ENCODE results near the gene CPSF2.
A peak's percentile ranks its signal among the peaks of the same experiment; 100 is the strongest.
"Not testable (repeated sequence)": the region's sequence is repeated elsewhere in the genome, so short reads cannot be mapped to it uniquely, and the experiment has no call there.

Gene CPSF2

GRCh38 chr14:92160619-92161018 is 38.9 kb downstream of the CPSF2 start:
- DNase-seq = peak; percentile 77

GRCh38 chr14:92161521-92161920 is 39.8 kb downstream of the CPSF2 start:
- DNase-seq = no peak

GRCh38 chr14:92164958-92165357 is 43.2 kb downstream of the CPSF2 start:
- DNase-seq = peak; percentile 13

- DNase-seq = peak; percentile 33
Measured at GRCh38 chr14:92173668-92174067, 51.9 kb downstream of the CPSF2 start.

DNA sequence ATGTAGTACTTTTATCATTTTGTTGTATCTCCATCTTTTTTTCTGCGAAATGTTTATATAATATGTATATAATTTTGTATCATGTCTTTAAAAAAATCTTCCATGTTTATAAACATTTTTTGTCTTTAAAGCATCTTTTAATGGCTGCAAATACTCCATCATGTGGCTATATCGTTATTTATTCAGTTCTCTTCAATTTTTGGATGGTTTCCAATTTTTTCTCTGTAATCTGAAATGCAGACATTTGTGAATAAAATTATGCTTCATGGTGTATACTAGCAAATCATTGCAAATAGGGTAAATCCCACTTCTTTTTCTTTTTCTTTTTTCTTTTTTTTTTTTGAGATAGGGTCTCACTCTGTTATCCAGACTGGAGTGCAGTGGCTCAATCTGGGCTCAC is 54.0 kb downstream of the CPSF2 start:
- no peak for DNase-seq

GRCh38 chr14:92176476-92176875 is 54.7 kb downstream of the CPSF2 start:
- no peak for DNase-seq

DNA sequence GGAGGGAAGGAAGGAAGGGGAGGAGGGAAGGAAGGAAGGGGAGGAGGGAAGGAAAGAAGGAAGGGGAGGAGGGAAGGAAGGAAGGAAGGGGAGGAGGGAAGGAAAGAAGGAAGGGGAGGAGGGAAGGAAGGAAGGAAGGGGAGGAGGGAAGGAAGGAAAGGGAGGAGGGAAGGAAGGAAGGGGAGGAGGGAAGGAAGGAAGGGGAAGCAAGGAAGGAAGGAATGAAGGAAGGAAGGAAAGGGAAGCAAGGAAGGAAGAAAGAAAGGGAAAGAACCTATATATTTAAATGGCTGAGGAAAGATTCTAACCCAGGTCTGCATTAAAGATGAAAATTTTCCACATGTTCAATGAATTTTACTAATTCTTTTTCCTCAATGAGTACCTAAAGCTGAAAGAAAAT is 57.4 kb downstream of the CPSF2 start:
- DNase-seq = not testable (repeated sequence)

GRCh38 chr14:92185559-92185958 is 63.8 kb downstream of the CPSF2 start:
- no peak for DNase-seq

DNA sequence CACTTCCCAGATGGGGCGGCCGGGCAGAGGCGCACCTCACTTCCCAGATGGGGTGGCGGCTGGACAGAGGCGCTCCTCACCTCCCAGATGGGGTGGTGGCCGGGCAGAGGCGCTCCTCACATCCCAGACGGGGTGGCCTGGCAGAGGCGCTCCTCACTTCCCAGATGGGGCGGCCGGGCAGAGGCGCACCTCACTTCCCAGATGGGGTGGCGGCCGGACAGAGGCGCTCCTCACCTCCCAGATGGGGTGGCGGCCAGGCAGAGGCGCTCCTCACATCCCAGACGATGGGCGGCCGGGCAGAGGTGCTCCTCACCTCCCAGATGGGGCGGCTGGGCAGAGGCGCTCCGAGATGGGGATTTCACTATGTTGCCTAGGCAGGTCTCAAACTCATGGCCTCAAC is 65.8 kb downstream of the CPSF2 start:
- DNase-seq = not testable (repeated sequence)

DNA sequence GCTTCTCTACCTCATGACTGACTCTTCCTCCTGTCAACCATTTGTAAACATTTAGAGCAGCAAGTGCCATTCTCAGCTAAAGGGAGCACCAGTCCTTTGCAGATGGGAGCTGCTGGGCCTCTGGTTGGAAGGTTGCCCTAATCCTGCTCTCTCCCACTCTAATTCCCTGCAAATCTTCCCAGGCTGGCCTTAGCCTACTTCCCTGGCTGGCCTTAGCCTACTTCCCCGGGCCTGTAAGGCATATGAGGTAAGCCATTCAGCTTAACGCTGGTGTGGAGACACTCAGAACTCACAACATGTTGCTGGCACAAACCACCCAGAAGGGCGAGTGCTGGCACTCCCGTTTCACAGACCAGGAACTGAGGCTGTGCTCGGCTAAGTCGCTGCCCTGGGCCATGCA is 69.0 kb downstream of the CPSF2 start:
- DNase-seq = no peak

DNA sequence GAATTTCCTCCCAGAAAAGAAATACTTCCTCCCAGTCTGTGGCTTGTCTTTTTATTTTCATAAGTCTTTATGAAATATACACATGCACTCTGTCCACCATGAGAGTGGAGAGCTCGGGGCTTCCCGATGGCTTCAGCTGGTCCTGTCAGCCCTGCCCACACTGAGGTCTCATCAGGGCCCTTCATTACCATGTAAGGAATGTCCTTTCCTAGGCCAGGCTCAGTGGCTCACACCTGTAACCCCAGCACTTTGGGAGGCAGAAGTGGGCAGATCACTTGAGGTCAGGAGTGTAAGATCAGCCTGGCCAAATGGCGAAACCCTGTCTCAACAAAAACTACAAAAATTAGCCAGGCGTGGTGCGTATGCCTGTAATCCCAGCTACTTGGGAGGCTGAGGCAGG is 77.0 kb downstream of the CPSF2 start:
- DNase-seq = no peak

DNA sequence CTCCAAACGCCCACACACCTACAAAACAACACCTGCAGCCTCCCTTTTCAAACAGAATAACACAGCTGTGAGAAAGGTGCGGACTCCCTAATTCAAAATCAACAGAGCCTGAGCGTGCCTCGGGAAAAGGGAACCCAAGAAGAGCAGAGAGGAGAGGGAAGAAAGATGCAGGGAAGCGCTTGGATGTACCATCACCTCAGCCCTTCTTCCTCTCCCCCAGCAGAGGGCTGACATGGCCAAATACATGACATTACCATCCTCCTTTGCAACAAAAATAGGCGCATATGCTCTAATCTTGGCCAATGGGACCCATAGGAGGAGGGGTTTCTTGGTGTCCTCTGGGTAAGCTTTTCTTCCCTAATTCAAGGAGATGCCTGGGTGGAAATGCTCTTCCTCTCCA is 78.0 kb downstream of the CPSF2 start:
- no peak for DNase-seq

- no peak for DNase-seq
Measured at GRCh38 chr14:92203116-92203515, 81.3 kb downstream of the CPSF2 start.

DNA sequence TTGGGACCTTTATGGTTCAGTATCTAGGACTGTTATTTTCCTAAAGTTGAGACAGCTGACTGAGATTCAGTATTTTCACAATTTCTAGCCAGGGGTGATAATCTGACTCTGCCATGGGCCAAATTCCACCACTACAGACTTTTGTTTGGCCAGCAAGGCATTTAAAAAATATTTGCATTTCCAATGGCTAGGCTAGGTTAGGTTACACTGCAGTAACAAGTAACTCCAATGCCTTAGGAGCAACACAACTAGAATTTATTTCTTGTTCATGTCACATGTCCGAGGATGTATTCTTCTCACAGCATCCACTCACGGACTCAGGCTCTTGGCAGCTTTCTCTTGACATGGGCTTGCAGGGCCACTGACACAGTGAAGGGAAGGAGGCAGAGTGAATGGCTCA is 83.0 kb downstream of the CPSF2 start:
- DNase-seq = no peak

DNA sequence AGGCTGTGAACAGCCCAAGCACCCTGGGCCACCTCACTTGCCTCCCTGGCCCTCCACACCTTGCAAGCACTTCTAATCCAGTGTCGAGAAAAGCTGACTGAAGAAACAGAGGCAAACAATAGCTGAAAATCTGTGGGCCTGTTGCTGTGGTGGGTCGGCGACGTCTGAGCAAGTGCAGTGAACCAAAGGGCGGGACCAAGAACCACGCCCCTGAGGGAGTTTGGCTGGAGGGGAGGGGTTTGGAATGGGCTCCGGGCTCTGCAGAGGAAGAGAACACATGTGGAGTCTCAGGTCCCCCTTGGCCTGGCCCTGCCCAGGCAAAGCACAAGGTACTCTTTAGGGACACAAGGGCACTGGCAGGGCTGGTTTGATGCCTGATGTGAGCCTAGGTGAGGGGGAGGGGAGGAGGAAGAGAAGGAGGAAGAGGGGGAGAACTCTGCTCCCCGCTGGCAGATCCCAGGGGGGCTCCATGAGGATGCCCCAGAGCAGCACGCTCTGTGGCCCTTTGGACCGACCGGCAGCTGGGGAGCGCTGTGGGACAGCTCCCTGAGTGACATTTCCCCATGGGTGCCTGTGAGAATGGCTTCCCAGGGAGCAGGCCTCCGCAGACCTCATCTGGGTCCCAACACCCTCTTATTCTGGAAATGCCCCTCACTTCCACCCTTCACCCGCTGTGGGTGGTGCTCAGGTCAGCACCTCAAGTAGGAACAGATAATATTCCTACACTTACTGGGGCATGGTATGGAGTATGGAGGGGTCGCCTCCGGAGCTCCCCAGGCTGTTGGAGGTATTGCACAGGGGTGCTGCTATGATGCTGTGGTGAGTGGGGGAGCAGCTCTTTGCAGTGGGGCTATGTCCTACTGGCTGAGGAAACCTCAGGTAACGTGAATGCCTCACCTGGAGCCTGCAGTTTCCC is 85.5 kb downstream of the CPSF2 start:
- no peak for DNase-seq

DNA sequence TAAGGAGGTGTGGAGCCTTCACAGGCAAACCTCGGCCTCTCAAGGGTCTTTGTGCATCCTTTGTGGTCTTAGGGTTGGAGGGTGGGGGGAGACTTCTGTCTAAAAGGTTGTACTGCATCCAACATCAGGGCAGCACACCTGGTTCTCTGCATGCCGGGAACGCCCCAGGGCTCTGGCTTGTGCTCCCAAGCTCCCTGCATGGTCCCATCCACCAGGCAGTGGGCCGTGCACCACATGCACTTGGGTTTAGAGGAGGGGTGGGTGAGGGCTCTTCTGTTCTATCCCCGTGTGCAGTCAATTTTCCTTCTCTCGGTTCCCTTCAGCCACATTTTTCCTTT is 86.1 kb downstream of the CPSF2 start:
- no peak for DNase-seq

- no peak for DNase-seq
Measured at GRCh38 chr14:92209141-92209540, 87.4 kb downstream of the CPSF2 start.

DNA sequence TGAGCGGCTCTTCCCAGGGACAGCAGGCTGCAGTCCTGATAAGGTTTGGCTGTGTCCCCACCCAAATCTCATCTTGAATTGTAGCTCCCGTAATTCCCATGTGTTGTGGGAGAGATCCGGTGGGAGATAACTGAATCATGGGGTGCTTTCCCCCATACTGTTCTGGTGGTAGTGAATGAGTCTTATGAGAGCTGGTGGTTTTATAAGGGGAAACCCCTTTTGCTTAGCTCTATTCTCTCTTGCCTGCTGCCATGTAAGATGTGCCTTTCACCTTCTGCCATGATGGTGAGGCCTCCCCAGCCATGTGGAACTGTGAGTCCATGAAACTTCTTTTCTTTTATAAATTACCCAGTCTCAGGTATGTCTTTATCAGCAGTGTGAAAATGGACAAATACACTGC is 91.4 kb downstream of the CPSF2 start:
- DNase-seq = not testable (repeated sequence)

GRCh38 chr14:92215579-92215978 is 93.8 kb downstream of the CPSF2 start:
- DNase-seq = no peak

- DNase-seq = peak; percentile 52
Measured at GRCh38 chr14:92217936-92218335, 96.2 kb downstream of the CPSF2 start.

Data from fibroblast of skin of abdomen (primary cell).